ENCODE measurements around the gene NOTCH4. TPM values are rescaled to one million over a fixed set of nuclear protein-coding genes. Genes with fewer than 3 reads are reported as not detected.

The NOTCH4 gene
- total RNA-seq, 2 experiments from 2014 or later = 1.2 to 1.3 TPM

- no peak for TF ChIP-seq CTCF (IDR thresholded peaks at IDR 0.05)
- H3K9me3 Mint-ChIP-seq = no peaks in the 10 kb centered on the region
- H3K27me3 Mint-ChIP-seq = no peaks in the 10 kb centered on the region
- CTCF ChIA-PET = no interaction called here
- H3K4me3 Mint-ChIP-seq = no peak overlapping the region
- H3K4me1 Mint-ChIP-seq (ENCODE audit: low read depth) = peaks cover 5% of the 10 kb centered on the region
- DNase-seq (no peak), ATAC-seq (no peak)
- H3K27ac Mint-ChIP-seq = no peak overlapping the region
- intact Hi-C loops (cut with micrococcal nuclease) = no loop called here
- POLR2A ChIA-PET = interaction anchor here (0.5 kb wide), 1 partner anchor 15 kb away, joined by 3 read pairs; no protein-coding TSS in a partner anchor
- H3K36me3 Mint-ChIP-seq (ENCODE audit: low read depth) = no peaks in the 10 kb centered on the region
Observed at GRCh38 chr6:32200711-32201475, 23.0 kb downstream of the NOTCH4 start.

- no peak for ATAC-seq
- Mint-ChIP-seq H3K27me3 (no peaks in the 10 kb centered on the region), H3K36me3 (ENCODE audit: low read depth) (no peaks in the 10 kb centered on the region), H3K9me3 (no peaks in the 10 kb centered on the region), H3K27ac (no peak overlapping the region), H3K4me3 (no peak overlapping the region), H3K4me1 (ENCODE audit: low read depth) (peaks cover 16% of the 10 kb centered on the region)
- DNase-seq = no peak
- ChIA-PET CTCF (no interaction called here), POLR2A (no interaction called here)
- intact Hi-C loops (cut with micrococcal nuclease) = no loop called here
- TF ChIP-seq CTCF (IDR thresholded peaks at IDR 0.05) = no peak
Observed at GRCh38 chr6:32198866-32199265, 25.0 kb downstream of the NOTCH4 start.

- DNase-seq = no peak
- Mint-ChIP-seq H3K27ac (no peak overlapping the region), H3K4me3 (no peak overlapping the region), H3K4me1 (ENCODE audit: low read depth) (peaks cover 21% of the 10 kb centered on the region), H3K27me3 (no peaks in the 10 kb centered on the region), H3K36me3 (ENCODE audit: low read depth) (no peaks in the 10 kb centered on the region), H3K9me3 (no peaks in the 10 kb centered on the region)
- ChIA-PET CTCF (interaction anchor here (1.2 kb wide), 1 partner anchor 55 kb away, joined by 3 read pairs; no protein-coding TSS in a partner anchor), POLR2A (interaction anchor here (1.6 kb wide), 1 partner anchor 55 kb away, joined by 3 read pairs; no protein-coding TSS in a partner anchor)
- intact Hi-C loops (cut with micrococcal nuclease) = no loop called here
- TF ChIP-seq CTCF (IDR thresholded peaks at IDR 0.05) = no peak
- ATAC-seq = no peak
Observed at GRCh38 chr6:32198345-32198696, 25.5 kb downstream of the NOTCH4 start.

GRCh38 chr6:32196682-32197616 is 26.9 kb downstream of the NOTCH4 start:
- Mint-ChIP-seq H3K4me1 (ENCODE audit: low read depth) (peaks cover 22% of the 10 kb centered on the region), H3K9me3 (no peaks in the 10 kb centered on the region), H3K36me3 (ENCODE audit: low read depth) (no peaks in the 10 kb centered on the region), H3K27me3 (no peaks in the 10 kb centered on the region), H3K4me3 (peak overlapping the region; percentile 94), H3K27ac (peak overlapping the region; percentile 100)
- no peak for ATAC-seq
- TF ChIP-seq CTCF (IDR thresholded peaks at IDR 0.05) = no peak
- CTCF ChIA-PET = interaction anchor here (1.2 kb wide), 1 partner anchor 57 kb away, joined by 3 read pairs; no protein-coding TSS in a partner anchor
- intact Hi-C loops (cut with micrococcal nuclease) = no loop called here
- no peak for DNase-seq
- POLR2A ChIA-PET = interaction anchor here (0.6 to 1.6 kb wide), 3 partner anchors 27 to 498 kb away, joined by 3 to 4 read pairs (median 3); partner anchors contain the start of gene NOTCH4
